Measurements from ENCODE around the gene NUB1.

DNA sequence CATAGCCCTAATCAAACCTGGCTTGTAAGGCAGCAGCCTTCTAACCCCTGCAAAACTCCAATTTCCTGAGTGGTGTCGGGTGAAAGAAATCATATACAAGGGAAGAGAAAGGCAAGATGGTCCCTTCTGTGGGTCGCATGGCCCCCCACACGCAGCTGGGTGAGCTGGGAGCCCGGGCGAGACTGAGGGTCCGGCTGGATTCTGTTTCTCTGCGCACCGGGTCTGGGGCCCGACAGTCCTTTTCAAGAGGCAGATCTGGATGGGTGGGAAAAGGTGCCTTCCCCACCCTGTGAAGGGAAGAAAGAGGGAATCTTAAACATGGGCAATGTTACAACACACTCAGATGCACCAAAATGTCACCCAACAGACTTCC lies 49.7 kb downstream of the NUB1 start:
- TF ChIP-seq, protein P1, sequence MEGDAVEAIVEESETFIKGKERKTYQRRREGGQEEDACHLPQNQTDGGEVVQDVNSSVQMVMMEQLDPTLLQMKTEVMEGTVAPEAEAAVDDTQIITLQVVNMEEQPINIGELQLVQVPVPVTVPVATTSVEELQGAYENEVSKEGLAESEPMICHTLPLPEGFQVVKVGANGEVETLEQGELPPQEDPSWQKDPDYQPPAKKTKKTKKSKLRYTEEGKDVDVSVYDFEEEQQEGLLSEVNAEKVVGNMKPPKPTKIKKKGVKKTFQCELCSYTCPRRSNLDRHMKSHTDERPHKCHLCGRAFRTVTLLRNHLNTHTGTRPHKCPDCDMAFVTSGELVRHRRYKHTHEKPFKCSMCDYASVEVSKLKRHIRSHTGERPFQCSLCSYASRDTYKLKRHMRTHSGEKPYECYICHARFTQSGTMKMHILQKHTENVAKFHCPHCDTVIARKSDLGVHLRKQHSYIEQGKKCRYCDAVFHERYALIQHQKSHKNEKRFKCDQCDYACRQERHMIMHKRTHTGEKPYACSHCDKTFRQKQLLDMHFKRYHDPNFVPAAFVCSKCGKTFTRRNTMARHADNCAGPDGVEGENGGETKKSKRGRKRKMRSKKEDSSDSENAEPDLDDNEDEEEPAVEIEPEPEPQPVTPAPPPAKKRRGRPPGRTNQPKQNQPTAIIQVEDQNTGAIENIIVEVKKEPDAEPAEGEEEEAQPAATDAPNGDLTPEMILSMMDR (IDR thresholded peaks at IDR 0.05): no peak
- TF ChIP-seq POLR2A (IDR thresholded peaks at IDR 0.05): no peak
